ENCODE measurements around the gene PPP1R11. TPM values are rescaled to one million over a fixed set of nuclear protein-coding genes. Genes with fewer than 3 reads are reported as not detected.
A peak's percentile ranks its signal among the peaks of the same experiment; 100 is the strongest.

Gene PPP1R11
- total and polyA plus RNA-seq, 2 of the 13 experiments (the other 11 are each of a cell fraction or from before 2014, with no cell fraction given), result 32.1 to 58.9 TPM

DNA sequence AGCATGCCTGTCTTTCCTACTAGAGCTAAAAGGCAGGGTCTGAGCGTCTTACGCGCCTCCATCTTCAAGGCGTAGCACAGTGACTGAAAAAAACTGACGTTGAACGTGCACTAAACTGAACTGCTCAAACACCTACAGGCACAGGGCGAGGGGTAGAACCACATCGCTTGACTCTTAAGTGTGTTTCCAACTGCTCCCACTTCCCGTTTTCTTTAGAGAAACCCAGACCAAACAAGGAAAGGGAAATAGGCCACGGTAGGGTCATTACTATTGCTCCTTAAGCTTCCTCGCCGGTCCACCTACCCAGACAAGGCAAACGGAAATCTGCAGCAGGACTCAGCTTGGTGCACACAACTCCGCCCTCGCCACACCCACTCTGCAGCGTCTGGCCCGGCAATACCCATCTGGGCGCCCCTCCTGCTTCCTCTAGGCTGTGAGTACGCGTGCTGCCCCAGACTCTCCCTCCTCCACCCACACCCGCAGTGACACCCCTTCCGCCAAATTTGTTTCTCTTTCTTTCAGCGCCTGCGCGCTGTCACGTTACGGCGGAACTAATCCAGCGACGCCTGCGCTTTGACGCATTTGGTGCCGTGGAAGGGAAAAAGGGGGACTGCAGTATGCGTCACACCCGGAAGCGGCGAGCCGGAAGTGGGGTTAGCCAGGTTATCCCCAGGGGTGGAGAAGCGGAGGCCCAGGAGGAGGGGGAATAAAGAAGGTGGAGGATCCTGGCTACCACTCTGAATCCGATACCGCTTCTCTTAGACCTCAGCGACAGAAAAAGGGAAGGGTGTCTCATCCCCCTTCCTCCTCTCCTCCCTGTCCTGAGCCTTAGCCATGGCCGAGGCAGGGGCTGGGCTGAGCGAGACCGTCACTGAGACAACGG lies at the start of gene PPP1R11 (continued):
- TF ChIP-seq GPN1 (CRISPR knock-in tag; IDR thresholded peaks at IDR 0.05; ENCODE audit: borderline replicate concordance) (no peak), RXRB (CRISPR knock-in tag; IDR thresholded peaks at IDR 0.05; ENCODE audit: borderline replicate concordance) (peak; percentile 32), MYNN (CRISPR knock-in tag; IDR thresholded peaks at IDR 0.05; ENCODE audit: low read depth) (peak; percentile 40; the same call in 1 of the 2 replicates), TARDBP (CRISPR knock-in tag; IDR thresholded peaks at IDR 0.05) (peak; percentile 99), GABPB1 (CRISPR knock-in tag; IDR thresholded peaks at IDR 0.05) (peak; percentile 98), ZNF331 (CRISPR knock-in tag; IDR thresholded peaks at IDR 0.05) (peak; percentile 82; the same call in 1 of the 2 replicates), ZNF605 (CRISPR knock-in tag; IDR thresholded peaks at IDR 0.05) (peak; percentile 91)
- TF ChIP-seq, protein P1, sequence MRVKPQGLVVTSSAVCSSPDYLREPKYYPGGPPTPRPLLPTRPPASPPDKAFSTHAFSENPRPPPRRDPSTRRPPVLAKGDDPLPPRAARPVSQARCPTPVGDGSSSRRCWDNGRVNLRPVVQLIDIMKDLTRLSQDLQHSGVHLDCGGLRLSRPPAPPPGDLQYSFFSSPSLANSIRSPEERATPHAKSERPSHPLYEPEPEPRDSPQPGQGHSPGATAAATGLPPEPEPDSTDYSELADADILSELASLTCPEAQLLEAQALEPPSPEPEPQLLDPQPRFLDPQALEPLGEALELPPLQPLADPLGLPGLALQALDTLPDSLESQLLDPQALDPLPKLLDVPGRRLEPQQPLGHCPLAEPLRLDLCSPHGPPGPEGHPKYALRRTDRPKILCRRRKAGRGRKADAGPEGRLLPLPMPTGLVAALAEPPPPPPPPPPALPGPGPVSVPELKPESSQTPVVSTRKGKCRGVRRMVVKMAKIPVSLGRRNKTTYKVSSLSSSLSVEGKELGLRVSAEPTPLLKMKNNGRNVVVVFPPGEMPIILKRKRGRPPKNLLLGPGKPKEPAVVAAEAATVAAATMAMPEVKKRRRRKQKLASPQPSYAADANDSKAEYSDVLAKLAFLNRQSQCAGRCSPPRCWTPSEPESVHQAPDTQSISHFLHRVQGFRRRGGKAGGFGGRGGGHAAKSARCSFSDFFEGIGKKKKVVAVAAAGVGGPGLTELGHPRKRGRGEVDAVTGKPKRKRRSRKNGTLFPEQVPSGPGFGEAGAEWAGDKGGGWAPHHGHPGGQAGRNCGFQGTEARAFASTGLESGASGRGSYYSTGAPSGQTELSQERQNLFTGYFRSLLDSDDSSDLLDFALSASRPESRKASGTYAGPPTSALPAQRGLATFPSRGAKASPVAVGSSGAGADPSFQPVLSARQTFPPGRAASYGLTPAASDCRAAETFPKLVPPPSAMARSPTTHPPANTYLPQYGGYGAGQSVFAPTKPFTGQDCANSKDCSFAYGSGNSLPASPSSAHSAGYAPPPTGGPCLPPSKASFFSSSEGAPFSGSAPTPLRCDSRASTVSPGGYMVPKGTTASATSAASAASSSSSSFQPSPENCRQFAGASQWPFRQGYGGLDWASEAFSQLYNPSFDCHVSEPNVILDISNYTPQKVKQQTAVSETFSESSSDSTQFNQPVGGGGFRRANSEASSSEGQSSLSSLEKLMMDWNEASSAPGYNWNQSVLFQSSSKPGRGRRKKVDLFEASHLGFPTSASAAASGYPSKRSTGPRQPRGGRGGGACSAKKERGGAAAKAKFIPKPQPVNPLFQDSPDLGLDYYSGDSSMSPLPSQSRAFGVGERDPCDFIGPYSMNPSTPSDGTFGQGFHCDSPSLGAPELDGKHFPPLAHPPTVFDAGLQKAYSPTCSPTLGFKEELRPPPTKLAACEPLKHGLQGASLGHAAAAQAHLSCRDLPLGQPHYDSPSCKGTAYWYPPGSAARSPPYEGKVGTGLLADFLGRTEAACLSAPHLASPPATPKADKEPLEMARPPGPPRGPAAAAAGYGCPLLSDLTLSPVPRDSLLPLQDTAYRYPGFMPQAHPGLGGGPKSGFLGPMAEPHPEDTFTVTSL (CRISPR knock-in tag; IDR thresholded peaks at IDR 0.05; ENCODE audit: borderline replicate concordance), result no peak
- TF ChIP-seq, protein P2, sequence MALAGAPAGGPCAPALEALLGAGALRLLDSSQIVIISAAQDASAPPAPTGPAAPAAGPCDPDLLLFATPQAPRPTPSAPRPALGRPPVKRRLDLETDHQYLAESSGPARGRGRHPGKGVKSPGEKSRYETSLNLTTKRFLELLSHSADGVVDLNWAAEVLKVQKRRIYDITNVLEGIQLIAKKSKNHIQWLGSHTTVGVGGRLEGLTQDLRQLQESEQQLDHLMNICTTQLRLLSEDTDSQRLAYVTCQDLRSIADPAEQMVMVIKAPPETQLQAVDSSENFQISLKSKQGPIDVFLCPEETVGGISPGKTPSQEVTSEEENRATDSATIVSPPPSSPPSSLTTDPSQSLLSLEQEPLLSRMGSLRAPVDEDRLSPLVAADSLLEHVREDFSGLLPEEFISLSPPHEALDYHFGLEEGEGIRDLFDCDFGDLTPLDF (CRISPR knock-in tag; IDR thresholded peaks at IDR 0.05), result peak; percentile 30; the same call in 1 of the 2 replicates
- TF ChIP-seq, protein P3, sequence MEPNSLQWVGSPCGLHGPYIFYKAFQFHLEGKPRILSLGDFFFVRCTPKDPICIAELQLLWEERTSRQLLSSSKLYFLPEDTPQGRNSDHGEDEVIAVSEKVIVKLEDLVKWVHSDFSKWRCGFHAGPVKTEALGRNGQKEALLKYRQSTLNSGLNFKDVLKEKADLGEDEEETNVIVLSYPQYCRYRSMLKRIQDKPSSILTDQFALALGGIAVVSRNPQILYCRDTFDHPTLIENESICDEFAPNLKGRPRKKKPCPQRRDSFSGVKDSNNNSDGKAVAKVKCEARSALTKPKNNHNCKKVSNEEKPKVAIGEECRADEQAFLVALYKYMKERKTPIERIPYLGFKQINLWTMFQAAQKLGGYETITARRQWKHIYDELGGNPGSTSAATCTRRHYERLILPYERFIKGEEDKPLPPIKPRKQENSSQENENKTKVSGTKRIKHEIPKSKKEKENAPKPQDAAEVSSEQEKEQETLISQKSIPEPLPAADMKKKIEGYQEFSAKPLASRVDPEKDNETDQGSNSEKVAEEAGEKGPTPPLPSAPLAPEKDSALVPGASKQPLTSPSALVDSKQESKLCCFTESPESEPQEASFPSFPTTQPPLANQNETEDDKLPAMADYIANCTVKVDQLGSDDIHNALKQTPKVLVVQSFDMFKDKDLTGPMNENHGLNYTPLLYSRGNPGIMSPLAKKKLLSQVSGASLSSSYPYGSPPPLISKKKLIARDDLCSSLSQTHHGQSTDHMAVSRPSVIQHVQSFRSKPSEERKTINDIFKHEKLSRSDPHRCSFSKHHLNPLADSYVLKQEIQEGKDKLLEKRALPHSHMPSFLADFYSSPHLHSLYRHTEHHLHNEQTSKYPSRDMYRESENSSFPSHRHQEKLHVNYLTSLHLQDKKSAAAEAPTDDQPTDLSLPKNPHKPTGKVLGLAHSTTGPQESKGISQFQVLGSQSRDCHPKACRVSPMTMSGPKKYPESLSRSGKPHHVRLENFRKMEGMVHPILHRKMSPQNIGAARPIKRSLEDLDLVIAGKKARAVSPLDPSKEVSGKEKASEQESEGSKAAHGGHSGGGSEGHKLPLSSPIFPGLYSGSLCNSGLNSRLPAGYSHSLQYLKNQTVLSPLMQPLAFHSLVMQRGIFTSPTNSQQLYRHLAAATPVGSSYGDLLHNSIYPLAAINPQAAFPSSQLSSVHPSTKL (CRISPR knock-in tag; IDR thresholded peaks at IDR 0.05), result peak; percentile 65; the same call in 1 of the 2 replicates
- TF ChIP-seq, protein P4, sequence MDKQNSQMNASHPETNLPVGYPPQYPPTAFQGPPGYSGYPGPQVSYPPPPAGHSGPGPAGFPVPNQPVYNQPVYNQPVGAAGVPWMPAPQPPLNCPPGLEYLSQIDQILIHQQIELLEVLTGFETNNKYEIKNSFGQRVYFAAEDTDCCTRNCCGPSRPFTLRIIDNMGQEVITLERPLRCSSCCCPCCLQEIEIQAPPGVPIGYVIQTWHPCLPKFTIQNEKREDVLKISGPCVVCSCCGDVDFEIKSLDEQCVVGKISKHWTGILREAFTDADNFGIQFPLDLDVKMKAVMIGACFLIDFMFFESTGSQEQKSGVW (CRISPR knock-in tag; IDR thresholded peaks at IDR 0.05; ENCODE audit: borderline replicate concordance), result no peak
